Tibial nerve (tissue), 4 donors: ENCODE data around the gene CDH24. TPM values are rescaled to one million over a fixed set of nuclear protein-coding genes. Genes with fewer than 3 reads are reported as not detected.

ENCODE experiments used
- DNase-seq, 2 donors: peaks; one replicate each; pipeline ENCODE4 v3.0.0-alpha.2; 2019; ENCODE audit warnings: low spot score in 2 of 2
- H3K27ac ChIP-seq, 4 donors: fragments of 200-600 bp; sonication (generic) in 3 of 4; one replicate each; pipeline ENCODE4 v1.5.1; 2017 to 2019; ENCODE audit warnings: mild to moderate bottlenecking in 1 of 4
- H3K27me3 ChIP-seq, 2 donors: fragments of 200-600 bp; sonication (generic) in 1 of 2; one replicate each; pipeline versions ENCODE4 v1.5.1 to v1.6.0; 2017 to 2019
- H3K36me3 ChIP-seq, 3 donors: fragments of 200-600 bp; sonication (generic); one replicate each; pipeline ENCODE4 v1.5.1; 2018 to 2019
- H3K4me1 ChIP-seq, 4 donors: fragments of 200-600 bp; sonication (generic) in 3 of 4; one replicate each; pipeline ENCODE4 v1.5.1; 2017 to 2019
- H3K4me3 ChIP-seq, 4 donors: fragments of 200-600 bp; sonication (generic) in 3 of 4; one replicate each; pipeline ENCODE4 v1.5.1; 2017 to 2019; ENCODE audit warnings: mild to moderate bottlenecking in 1 of 4, moderate library complexity in 1 of 4
- H3K9me3 ChIP-seq, 4 donors: fragments of 200-600 bp; sonication (generic) in 3 of 4; one replicate each; pipeline ENCODE4 v1.5.1; 2017 to 2019
- CTCF ChIP-seq, 5 experiments: fragments of 200-600 bp in 3 of 5; fragments of 450-650 bp in 2 of 5; sonication (generic) in 3 of 5; IDR thresholded peaks; one replicate each; pipeline ENCODE4 v1.5.1; 2016 to 2019; ENCODE audit warnings: antibody characterized with exemption in 5 of 5, mild to moderate bottlenecking in 3 of 5, moderate library complexity in 2 of 5
- EP300 ChIP-seq, 2 donors: sonication (generic); formaldehyde crosslinking; IDR thresholded peaks; one replicate each; pipeline ENCODE4 v1.6.1; 2017; ENCODE audit warnings: antibody characterized with exemption in 2 of 2, mild to moderate bottlenecking in 1 of 2
- POLR2A ChIP-seq, 2 donors: fragments of 450-650 bp; IDR thresholded peaks; one replicate each; pipeline ENCODE4 v1.6.1; 2017; ENCODE audit warnings: antibody characterized with exemption in 2 of 2, mild to moderate bottlenecking in 2 of 2, moderate library complexity in 2 of 2
- WGBS, 2 donors: methylation state at CpG; one replicate each; pipeline ENCODE4 v1.1.5; 2018; 5-methylcytosine and 5-hydroxymethylcytosine counted together
- total RNA-seq, 4 donors: library from RNA; depleted of rRNA; stranded (reverse); fragments of >200 nt; gene quantifications; one replicate each; pipeline ENCODE4 v1.1.0, GENCODE V29; 2016

The CDH24 gene
- total RNA-seq, 4 donors from 2014 or later, result 3.9 to 11.1 (median 6.0) TPM

GRCh38 chr14:23093991-23094665 is 36.8 kb upstream of the CDH24 start:
- Histone ChIP-seq H3K9me3 (no peaks in the 10 kb centered on the region), H3K4me3 (peak overlapping the region; percentile 66 to 92 (median 68)), H3K36me3 (peaks cover 3 to 53% (median 17%) of the 10 kb centered on the region in 3 donors), H3K27me3 (no peaks in the 10 kb centered on the region), H3K4me1 (peaks cover 0 to 40% (median 24%) of the 10 kb centered on the region in 4 donors), H3K27ac (peak overlapping the region; percentile 93 to 99 (median 94))
- no peak for TF ChIP-seq CTCF (IDR thresholded peaks at IDR 0.05)
- TF ChIP-seq EP300 (IDR thresholded peaks at IDR 0.05), result no peak
- no peak for TF ChIP-seq POLR2A (IDR thresholded peaks at IDR 0.05)
- WGBS, 2 donors, result 1 to 3% methylated on average over 14 of the region's 14 CpGs
- no peak for DNase-seq

GRCh38 chr14:23093526-23093925 is 36.2 kb upstream of the CDH24 start:
- WGBS, 2 donors, result 71 to 74% methylated on average over 2 of the region's 2 CpGs
- H3K27ac ChIP-seq, result no peak overlapping the region
- DNase-seq, result no peak
- no peaks in the 10 kb centered on the region for H3K9me3 ChIP-seq
- peaks cover 3 to 53% (median 17%) of the 10 kb centered on the region in 3 donors for H3K36me3 ChIP-seq
- peaks cover 0 to 40% (median 24%) of the 10 kb centered on the region in 4 donors for H3K4me1 ChIP-seq
- H3K4me3 ChIP-seq, result peak overlapping the region in 2 of 4 donors; percentile 69 to 92
- TF ChIP-seq EP300 (IDR thresholded peaks at IDR 0.05) (no peak), POLR2A (IDR thresholded peaks at IDR 0.05) (no peak), CTCF (IDR thresholded peaks at IDR 0.05) (no peak)
- H3K27me3 ChIP-seq, result no peaks in the 10 kb centered on the region

- WGBS, 2 donors, result 58 to 63% methylated on average over 2 of the region's 2 CpGs
- H3K36me3 ChIP-seq, result peaks cover 3 to 53% (median 17%) of the 10 kb centered on the region in 3 donors
Measured at GRCh38 chr14:23093104-23093503, 35.8 kb upstream of the CDH24 start.

GRCh38 chr14:23091294-23092225 is 34.2 kb upstream of the CDH24 start:
- H3K9me3 ChIP-seq, result no peaks in the 10 kb centered on the region
- no peak for TF ChIP-seq POLR2A (IDR thresholded peaks at IDR 0.05)
- no peak for TF ChIP-seq CTCF (IDR thresholded peaks at IDR 0.05)
- TF ChIP-seq EP300 (IDR thresholded peaks at IDR 0.05), result no peak
- no peaks in the 10 kb centered on the region for H3K27me3 ChIP-seq
- H3K36me3 ChIP-seq, result peaks cover 3 to 61% (median 17%) of the 10 kb centered on the region in 3 donors
- no peak overlapping the region for H3K4me3 ChIP-seq
- peaks cover 0 to 27% (median 15%) of the 10 kb centered on the region in 4 donors for H3K4me1 ChIP-seq
- no peak for DNase-seq
- 81 to 85% methylated on average over 12 of the region's 12 CpGs for WGBS, 2 donors
- H3K27ac ChIP-seq, result no peak overlapping the region

More at GRCh38 chr14:23093104-23093503, 35.8 kb upstream of the CDH24 start:
- Histone ChIP-seq H3K4me1 (peaks cover 0 to 40% (median 24%) of the 10 kb centered on the region in 4 donors), H3K9me3 (no peaks in the 10 kb centered on the region), H3K27me3 (no peaks in the 10 kb centered on the region), H3K4me3 (no peak overlapping the region), H3K27ac (no peak overlapping the region)
- TF ChIP-seq EP300 (IDR thresholded peaks at IDR 0.05) (no peak), CTCF (IDR thresholded peaks at IDR 0.05) (no peak)
- no peak for DNase-seq
